Keratinocyte (primary cell): ENCODE measurements around the gene COL6A1.

ENCODE experiments used
- CTCF ChIP-seq, 3 experiments: IDR thresholded peaks in 1 of 3; conservative IDR thresholded peaks in 1 of 3; optimal IDR thresholded peaks in 1 of 3; 2 replicates in 2 of 3; 3 replicates in 1 of 3; pipeline versions ENCODE3 to v1.5.1; 2011; ENCODE audit warnings: low read length in 3 of 3, mild to moderate bottlenecking in 3 of 3, moderate library complexity in 2 of 3, control low read depth in 1 of 3, inconsistent platforms in 1 of 3; ENCODE audit not compliant: insufficient read depth in 2 of 3; ENCODE audit errors: extremely low read depth in 1 of 3
- EZH2 ChIP-seq: IDR thresholded peaks from one replicate; pipeline ENCODE4 v1.6.1; 2012; ENCODE audit warnings: inconsistent platforms, mild to moderate bottlenecking, low read length, moderate library complexity

- no peak for TF ChIP-seq CTCF (optimal IDR thresholded peaks at IDR 0.05 in 1 of 3, IDR thresholded peaks at IDR 0.05 in 1 of 3, conservative IDR thresholded peaks at IDR 0.05 in 1 of 3; ENCODE audit: extremely low read depth in 1 of 3, insufficient read depth in 2 of 3, low read length in 3 of 3)
- TF ChIP-seq EZH2, result no peak
Measured at GRCh38 chr21:45945868-45946210, 35.7 kb upstream of the COL6A1 start.
